ENCODE measurements around the gene RPL38. TPM values are rescaled to one million over a fixed set of nuclear protein-coding genes. Genes with fewer than 3 reads are reported as not detected.

The RPL38 gene
- total RNA-seq, 1 experiment from 2014 or later: 1,240 TPM

GRCh38 chr17:74245871-74246270 is 42.4 kb downstream of the RPL38 start:
- DNase-seq (ENCODE audit: low read depth): no peak

GRCh38 chr17:74249590-74250270 is 46.3 kb downstream of the RPL38 start:
- no peak for DNase-seq (ENCODE audit: low read depth)

GRCh38 chr17:74250324-74250995 is 47.0 kb downstream of the RPL38 start:
- no peak for DNase-seq (ENCODE audit: low read depth)

- no peak for DNase-seq (ENCODE audit: low read depth)
These were observed 47.6 kb downstream of the RPL38 start for GRCh38 chr17:74251051-74251450.

GRCh38 chr17:74251569-74251968 is 48.1 kb downstream of the RPL38 start:
- no peak for DNase-seq (ENCODE audit: low read depth)

- no peak for DNase-seq (ENCODE audit: low read depth)
These were observed 48.7 kb downstream of the RPL38 start for GRCh38 chr17:74252211-74252610.

GRCh38 chr17:74253036-74253435 is 49.6 kb downstream of the RPL38 start:
- DNase-seq (ENCODE audit: low read depth): no peak

- no peak for DNase-seq (ENCODE audit: low read depth)
These were observed 53.8 kb downstream of the RPL38 start for GRCh38 chr17:74257311-74257710.

GRCh38 chr17:74259667-74260524 is 56.4 kb downstream of the RPL38 start:
- DNase-seq (ENCODE audit: low read depth): no peak

Other genes starting within 250 kb of the RPL38 start
- gene TTYH2, start 9.9 kb downstream of the RPL38 start, total RNA-seq (2014; rRNA removed; shearing (Covaris generic)): 0.96 and 2.4 TPM in 2 replicates
- not detected in 2 replicates for gene DNAI2, start 70.6 kb downstream of the RPL38 start, total RNA-seq (2014; rRNA removed; shearing (Covaris generic))
- not detected in 2 replicates for gene KIF19, start 122.5 kb downstream of the RPL38 start, total RNA-seq (2014; rRNA removed; shearing (Covaris generic))
- not detected in 2 replicates for gene BTBD17, start 158.2 kb downstream of the RPL38 start, total RNA-seq (2014; rRNA removed; shearing (Covaris generic))
- not detected in 2 replicates for gene GPR142, start 163.8 kb downstream of the RPL38 start, total RNA-seq (2014; rRNA removed; shearing (Covaris generic))
- gene GPRC5C, start 228.4 kb downstream of the RPL38 start, total RNA-seq (2014; rRNA removed; shearing (Covaris generic)): 133 and 154 TPM in 2 replicates

All from RPMI7951 (cell line).